ENCODE measurements around the gene ADD1.

The ADD1 gene

DNA sequence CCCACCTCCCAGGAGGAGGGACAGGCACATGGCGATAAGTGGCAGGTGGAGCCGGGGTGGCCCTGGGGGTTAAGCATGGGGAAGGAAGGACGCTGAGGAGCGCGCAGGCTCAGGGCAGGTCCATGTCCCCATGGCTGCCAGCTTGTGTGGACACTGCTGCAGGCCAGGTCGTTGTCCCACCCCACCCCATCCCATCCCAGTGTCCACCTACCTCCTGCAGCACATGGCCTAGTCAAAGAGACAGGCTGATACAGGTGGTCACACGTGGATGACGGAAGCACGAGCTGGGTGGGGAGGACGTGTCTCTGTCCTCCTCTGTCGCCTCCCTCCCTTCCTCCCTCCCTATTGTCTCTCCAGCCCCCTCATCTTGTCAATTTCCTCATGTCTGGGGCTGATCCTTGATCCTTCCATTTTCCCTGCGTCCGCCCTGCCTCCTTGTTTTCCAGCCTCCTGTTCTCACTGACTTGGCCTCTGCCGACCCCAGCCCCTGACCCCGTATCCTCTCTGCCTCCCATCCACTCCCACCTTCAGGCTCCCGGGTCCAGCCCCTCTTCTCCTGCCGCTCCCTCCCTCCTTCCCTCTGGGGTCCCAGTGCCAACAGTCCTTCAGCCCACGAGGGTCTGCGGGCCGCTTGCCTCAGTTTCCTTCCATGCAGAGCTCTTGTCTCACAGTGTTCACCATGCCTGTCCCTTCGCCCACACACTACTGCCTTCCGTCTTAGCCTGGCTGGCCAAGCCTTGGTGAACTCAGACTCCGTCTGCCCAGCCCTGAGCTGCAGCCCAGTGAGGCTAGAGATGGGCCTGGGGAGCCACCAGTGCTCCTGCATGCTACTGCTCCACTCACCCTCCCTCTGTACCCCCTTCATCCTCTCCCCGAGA, 15.5 kb upstream of the ADD1 start:
- peaks cover 8% of the 10 kb centered on the region for H3K36me3 ChIP-seq (ENCODE audit: insufficient read depth, low read length)
- no peak overlapping the region for H3K9ac ChIP-seq (ENCODE audit: low read length)
- no peak overlapping the region for H3K27ac ChIP-seq (ENCODE audit: low read depth, low read length)
- H3K4me3 ChIP-seq (ENCODE audit: low read depth in 1 of 2, low read length in 2 of 2) = no peak overlapping the region
- no peaks in the 10 kb centered on the region for H3K27me3 ChIP-seq (ENCODE audit: control insufficient read depth in 1 of 2, insufficient read depth in 2 of 2, low read length in 2 of 2)
- no peaks in the 10 kb centered on the region for H3K4me1 ChIP-seq (ENCODE audit: insufficient read depth, low read length)
- H3K9me3 ChIP-seq (ENCODE audit: low read length) = no peaks in the 10 kb centered on the region

DNA sequence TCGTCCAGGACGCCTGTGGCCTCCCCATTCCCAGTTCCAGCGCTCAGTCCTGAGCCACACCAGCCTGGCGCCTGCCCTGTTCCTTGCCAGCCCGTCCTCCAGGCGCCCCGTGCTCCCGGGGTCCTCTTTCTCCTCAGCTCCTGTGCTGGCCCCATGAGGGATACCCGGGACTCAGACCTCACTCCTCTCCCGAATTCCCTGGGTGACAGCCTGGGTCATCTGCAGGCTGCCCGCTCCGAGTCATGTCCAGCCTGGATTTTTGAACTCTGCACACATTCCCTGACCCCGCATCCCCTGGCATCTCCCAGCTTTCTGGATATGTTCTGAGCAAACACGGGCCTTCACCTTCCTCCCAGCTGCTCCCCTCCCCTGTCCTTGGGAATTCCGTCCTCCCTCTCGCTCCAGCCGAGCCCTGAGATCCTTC, 14.9 kb upstream of the ADD1 start:
- Histone ChIP-seq H3K9ac (ENCODE audit: low read length) (no peak overlapping the region), H3K27me3 (ENCODE audit: control insufficient read depth in 1 of 2, insufficient read depth in 2 of 2, low read length in 2 of 2) (no peaks in the 10 kb centered on the region), H3K27ac (ENCODE audit: low read depth, low read length) (no peak overlapping the region), H3K4me1 (ENCODE audit: insufficient read depth, low read length) (no peaks in the 10 kb centered on the region), H3K9me3 (ENCODE audit: low read length) (no peaks in the 10 kb centered on the region), H3K4me3 (ENCODE audit: low read depth in 1 of 2, low read length in 2 of 2) (no peak overlapping the region), H3K36me3 (ENCODE audit: insufficient read depth, low read length) (peaks cover 8% of the 10 kb centered on the region)

DNA sequence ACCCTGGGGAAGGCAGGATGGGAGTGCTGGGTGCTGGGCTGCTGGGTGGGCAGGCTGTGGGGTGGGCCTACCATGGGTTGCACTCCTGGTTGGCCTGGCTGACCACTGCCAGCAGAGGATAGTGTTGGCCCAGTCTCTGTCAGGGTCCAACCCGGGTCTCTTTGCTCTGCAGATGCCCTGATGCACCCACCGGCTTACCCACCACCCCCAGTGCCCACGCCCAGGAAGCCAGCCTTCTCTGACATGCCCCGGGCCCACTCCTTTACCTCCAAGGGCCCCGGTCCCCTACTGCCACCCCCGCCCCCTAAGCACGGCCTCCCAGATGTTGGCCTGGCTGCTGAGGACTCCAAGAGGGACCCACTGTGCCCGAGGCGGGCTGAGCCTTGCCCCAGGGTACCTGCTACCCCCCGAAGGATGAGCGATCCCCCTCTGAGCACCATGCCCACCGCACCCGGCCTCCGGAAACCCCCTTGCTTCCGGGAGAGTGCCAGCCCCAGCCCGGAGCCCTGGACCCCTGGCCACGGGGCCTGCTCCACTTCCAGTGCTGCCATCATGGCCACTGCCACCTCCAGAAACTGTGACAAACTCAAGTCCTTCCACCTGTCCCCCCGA, 14.2 kb upstream of the ADD1 start:
- Histone ChIP-seq H3K27me3 (ENCODE audit: control insufficient read depth in 1 of 2, insufficient read depth in 2 of 2, low read length in 2 of 2) (no peaks in the 10 kb centered on the region), H3K27ac (ENCODE audit: low read depth, low read length) (no peak overlapping the region), H3K4me3 (ENCODE audit: low read depth in 1 of 2, low read length in 2 of 2) (no peak overlapping the region), H3K9me3 (ENCODE audit: low read length) (no peaks in the 10 kb centered on the region), H3K36me3 (ENCODE audit: insufficient read depth, low read length) (peaks cover 8% of the 10 kb centered on the region), H3K4me1 (ENCODE audit: insufficient read depth, low read length) (no peaks in the 10 kb centered on the region), H3K9ac (ENCODE audit: low read length) (no peak overlapping the region)

DNA sequence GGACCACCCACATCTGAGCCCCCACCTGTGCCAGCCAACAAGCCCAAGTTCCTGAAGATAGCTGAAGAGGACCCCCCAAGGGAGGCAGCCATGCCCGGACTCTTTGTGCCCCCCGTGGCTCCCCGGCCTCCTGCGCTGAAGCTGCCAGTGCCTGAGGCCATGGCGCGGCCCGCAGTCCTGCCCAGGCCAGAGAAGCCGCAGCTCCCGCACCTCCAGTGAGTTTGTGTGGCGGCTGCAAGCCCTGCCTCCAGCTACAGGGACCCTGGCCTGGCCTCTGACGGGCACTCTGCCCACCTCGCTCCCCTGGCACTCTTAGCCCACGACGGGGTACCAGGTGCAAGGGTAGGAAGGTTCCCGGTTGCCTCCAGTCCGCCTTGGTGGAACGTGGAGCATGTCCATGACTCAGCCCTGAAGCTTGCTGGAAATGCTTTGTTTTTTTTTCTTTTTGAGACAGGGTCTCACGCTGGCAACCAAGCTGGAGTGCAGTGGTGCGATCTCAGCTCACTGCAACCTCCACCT, 13.7 kb upstream of the ADD1 start:
- no peaks in the 10 kb centered on the region for H3K9me3 ChIP-seq (ENCODE audit: low read length)
- H3K27me3 ChIP-seq (ENCODE audit: control insufficient read depth in 1 of 2, insufficient read depth in 2 of 2, low read length in 2 of 2) = no peaks in the 10 kb centered on the region
- no peak overlapping the region for H3K4me3 ChIP-seq (ENCODE audit: low read depth in 1 of 2, low read length in 2 of 2)
- H3K36me3 ChIP-seq (ENCODE audit: insufficient read depth, low read length) = peaks cover 8% of the 10 kb centered on the region
- no peak overlapping the region for H3K9ac ChIP-seq (ENCODE audit: low read length)
- no peak overlapping the region for H3K27ac ChIP-seq (ENCODE audit: low read depth, low read length)
- H3K4me1 ChIP-seq (ENCODE audit: insufficient read depth, low read length) = no peaks in the 10 kb centered on the region

DNA sequence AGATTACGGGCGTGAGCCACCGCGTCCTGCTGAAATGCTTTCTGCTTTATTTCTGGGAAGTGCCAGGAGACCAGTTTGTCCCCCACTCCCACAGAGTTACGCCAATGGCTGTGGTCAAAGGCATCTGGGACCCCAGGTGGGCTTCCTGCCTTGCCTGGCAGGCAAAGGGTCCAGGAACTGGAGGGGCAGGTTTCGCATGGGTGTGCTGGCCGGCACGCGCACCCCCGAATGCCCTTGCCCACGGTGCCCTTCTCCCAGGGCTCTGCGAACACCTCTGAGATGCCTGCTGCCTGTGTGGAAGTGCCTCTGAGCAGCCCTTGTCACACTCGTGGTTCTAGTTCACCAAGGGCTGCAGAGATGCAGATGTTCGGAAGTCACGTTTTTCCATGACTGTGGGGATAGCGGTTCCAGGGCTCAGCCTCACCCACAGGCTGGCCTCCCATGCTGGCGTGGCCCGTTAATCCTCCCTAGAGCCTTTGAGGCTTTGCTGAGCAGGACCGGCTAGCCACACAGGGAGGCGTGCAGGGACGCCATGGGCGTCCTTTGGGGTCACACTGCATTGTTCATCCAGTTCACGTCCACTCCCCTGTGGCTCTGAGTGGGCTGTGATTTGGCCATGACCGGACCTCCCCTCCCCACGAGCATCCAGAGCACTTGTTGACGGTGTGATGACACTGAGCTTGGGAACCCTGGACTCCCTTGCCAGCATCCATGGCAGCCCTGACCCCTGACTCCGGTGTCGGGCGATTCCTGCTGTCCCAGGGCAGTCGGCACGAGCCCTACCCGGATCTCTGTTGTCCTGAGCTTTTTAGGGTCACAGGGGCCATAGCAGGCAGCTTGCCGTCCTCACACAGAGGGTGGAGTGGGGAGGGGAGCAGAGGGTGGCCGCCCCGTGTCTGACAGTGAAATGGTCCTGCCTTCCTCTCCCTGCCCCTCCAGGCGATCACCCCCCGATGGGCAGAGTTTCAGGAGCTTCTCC, 12.7 kb upstream of the ADD1 start:
- H3K9me3 ChIP-seq (ENCODE audit: low read length) = no peaks in the 10 kb centered on the region
- no peaks in the 10 kb centered on the region for H3K4me1 ChIP-seq (ENCODE audit: insufficient read depth, low read length)
- peaks cover 8% of the 10 kb centered on the region for H3K36me3 ChIP-seq (ENCODE audit: insufficient read depth, low read length)
- no peak overlapping the region for H3K27ac ChIP-seq (ENCODE audit: low read depth, low read length)
- no peak overlapping the region for H3K9ac ChIP-seq (ENCODE audit: low read length)
- H3K27me3 ChIP-seq (ENCODE audit: control insufficient read depth in 1 of 2, insufficient read depth in 2 of 2, low read length in 2 of 2) = no peaks in the 10 kb centered on the region
- H3K4me3 ChIP-seq (ENCODE audit: low read depth in 1 of 2, low read length in 2 of 2) = no peak overlapping the region

DNA sequence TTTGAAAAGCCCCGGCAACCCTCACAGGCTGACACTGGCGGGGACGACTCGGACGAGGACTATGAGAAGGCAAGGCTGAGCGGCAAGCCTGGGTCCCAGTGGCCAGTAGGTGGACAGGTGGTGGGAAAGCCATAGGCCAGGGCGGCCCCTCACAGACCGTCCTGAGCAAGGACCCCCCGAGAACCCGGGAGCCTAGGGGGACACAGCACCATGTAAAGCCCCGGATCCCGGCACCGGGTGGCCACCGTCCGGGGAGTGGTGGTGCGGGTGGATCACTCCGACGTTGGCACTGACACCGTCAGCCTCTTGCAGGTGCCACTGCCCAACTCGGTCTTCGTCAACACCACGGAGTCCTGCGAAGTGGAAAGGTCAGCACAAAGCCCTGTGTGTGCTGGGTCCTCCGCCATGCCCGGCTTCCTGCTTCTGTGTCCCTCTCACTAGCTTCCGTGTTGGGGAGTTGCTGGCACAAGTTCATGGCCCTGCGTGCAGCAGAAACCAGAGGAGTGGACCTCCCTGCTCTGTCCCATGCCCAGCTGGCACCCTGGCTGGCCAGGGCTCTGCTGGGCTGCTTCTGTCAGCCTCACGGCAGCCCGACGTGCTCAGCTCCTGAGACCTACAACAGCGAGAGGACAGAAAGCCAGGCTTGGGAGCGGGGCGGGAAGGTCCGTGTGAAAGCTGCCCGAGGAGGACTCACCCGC, 11.9 kb upstream of the ADD1 start:
- Histone ChIP-seq H3K36me3 (ENCODE audit: insufficient read depth, low read length) (peaks cover 8% of the 10 kb centered on the region), H3K9me3 (ENCODE audit: low read length) (no peaks in the 10 kb centered on the region), H3K9ac (ENCODE audit: low read length) (no peak overlapping the region), H3K4me3 (ENCODE audit: low read depth in 1 of 2, low read length in 2 of 2) (no peak overlapping the region), H3K27me3 (ENCODE audit: control insufficient read depth in 1 of 2, insufficient read depth in 2 of 2, low read length in 2 of 2) (no peaks in the 10 kb centered on the region), H3K27ac (ENCODE audit: low read depth, low read length) (no peak overlapping the region), H3K4me1 (ENCODE audit: insufficient read depth, low read length) (peaks cover 7% of the 10 kb centered on the region)

DNA sequence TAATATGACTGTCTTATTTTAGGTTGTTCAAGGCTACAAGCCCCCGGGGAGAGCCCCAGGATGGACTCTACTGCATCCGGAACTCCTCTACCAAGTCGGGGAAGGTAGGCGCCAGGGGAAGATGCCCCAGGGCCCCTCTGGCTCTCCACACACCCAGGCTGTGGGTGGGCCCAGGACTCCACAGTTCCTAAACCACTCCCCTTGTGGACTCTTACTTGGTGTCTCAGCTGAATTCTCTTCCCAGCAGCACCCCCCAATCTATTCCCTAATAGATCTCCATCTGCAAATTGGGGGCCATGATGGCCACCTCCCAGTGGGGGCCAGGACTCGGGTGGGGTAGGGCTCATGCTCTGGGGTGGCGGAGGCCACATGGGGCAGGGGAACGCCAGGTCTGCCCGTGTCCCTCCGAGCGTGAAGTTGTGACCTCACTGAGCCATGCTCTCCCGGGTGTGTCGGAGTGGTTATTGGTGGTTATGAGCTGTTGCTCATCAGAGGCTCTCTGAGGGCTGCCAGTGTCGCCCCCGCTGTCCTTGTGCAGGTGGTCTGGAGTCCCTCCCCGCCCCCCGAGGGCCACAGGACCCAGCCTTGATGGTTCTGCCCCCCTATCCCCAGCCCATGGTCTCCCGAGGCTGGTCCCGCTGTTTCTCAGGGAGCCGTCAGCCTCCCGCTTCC, 11.2 kb upstream of the ADD1 start:
- Histone ChIP-seq H3K4me1 (ENCODE audit: insufficient read depth, low read length) (peaks cover 14% of the 10 kb centered on the region), H3K9ac (ENCODE audit: low read length) (no peak overlapping the region), H3K27me3 (ENCODE audit: control insufficient read depth in 1 of 2, insufficient read depth in 2 of 2, low read length in 2 of 2) (no peaks in the 10 kb centered on the region), H3K4me3 (ENCODE audit: low read depth in 1 of 2, low read length in 2 of 2) (no peak overlapping the region), H3K27ac (ENCODE audit: low read depth, low read length) (no peak overlapping the region), H3K36me3 (ENCODE audit: insufficient read depth, low read length) (peaks cover 8% of the 10 kb centered on the region), H3K9me3 (ENCODE audit: low read length) (no peaks in the 10 kb centered on the region)

DNA sequence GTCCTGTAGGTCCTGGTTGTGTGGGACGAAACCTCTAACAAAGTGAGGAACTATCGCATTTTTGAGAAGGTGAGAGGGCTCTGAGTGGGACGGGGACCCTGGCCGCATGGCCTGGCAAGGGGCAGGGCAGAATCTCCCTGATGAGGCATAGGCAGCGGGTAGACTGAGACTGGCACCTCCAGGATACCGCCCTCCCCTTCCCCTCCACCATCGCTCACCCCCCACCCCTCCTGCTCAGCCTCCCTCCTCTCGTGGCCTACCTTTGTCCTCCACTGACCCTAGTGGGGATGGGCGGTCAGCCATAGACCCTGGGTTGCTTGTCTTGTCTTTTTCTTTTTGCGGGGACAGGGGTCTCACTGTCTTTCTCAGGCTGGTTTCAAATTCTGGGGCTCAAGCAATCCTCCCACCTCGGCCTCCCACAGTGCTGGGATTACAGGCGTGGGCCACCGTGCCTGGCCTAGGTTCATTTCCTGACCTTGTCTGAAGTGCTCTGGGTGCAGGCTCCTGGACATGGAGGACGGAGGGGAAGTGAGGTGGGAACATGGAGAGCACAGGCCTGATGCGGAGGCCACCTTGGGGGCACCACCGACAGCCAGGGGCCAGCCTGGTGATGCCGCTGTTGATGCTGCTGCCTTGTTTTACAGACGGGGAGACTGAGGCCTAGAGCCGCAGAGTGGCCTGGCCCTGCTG, 10.5 kb upstream of the ADD1 start:
- Histone ChIP-seq H3K4me1 (ENCODE audit: insufficient read depth, low read length) (peaks cover 21% of the 10 kb centered on the region), H3K9ac (ENCODE audit: low read length) (no peak overlapping the region), H3K9me3 (ENCODE audit: low read length) (no peaks in the 10 kb centered on the region), H3K27ac (ENCODE audit: low read depth, low read length) (no peak overlapping the region), H3K4me3 (ENCODE audit: low read depth in 1 of 2, low read length in 2 of 2) (no peak overlapping the region), H3K36me3 (ENCODE audit: insufficient read depth, low read length) (peaks cover 8% of the 10 kb centered on the region), H3K27me3 (ENCODE audit: control insufficient read depth in 1 of 2, insufficient read depth in 2 of 2, low read length in 2 of 2) (no peaks in the 10 kb centered on the region)

DNA sequence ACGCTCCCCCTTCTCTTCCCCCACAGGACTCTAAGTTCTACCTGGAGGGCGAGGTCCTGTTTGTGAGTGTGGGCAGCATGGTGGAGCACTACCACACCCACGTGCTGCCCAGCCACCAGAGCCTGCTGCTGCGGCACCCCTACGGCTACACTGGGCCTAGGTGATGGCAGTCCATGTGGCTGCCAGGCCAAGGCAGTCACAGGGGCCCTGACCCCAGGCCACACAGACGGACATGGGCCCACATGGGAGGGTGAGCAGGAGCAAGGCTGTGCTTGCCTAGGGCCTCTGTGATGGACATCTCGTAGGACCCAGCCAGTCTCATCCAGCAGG, 10.0 kb upstream of the ADD1 start:
- Histone ChIP-seq H3K9ac (ENCODE audit: low read length) (no peak overlapping the region), H3K4me3 (ENCODE audit: low read depth in 1 of 2, low read length in 2 of 2) (no peak overlapping the region), H3K4me1 (ENCODE audit: insufficient read depth, low read length) (peaks cover 26% of the 10 kb centered on the region), H3K9me3 (ENCODE audit: low read length) (no peaks in the 10 kb centered on the region), H3K27ac (ENCODE audit: low read depth, low read length) (no peak overlapping the region), H3K36me3 (ENCODE audit: insufficient read depth, low read length) (peaks cover 8% of the 10 kb centered on the region), H3K27me3 (ENCODE audit: control insufficient read depth in 1 of 2, insufficient read depth in 2 of 2, low read length in 2 of 2) (no peaks in the 10 kb centered on the region)
